ENCODE data around the gene NFATC2. TPM values are rescaled to one million over a fixed set of nuclear protein-coding genes. Genes with fewer than 3 reads are reported as not detected.

NFATC2 gene
- total RNA-seq, 3 donors from 2014 or later (not counting 1 experiment from before 2014, with no cell fraction given), result 141 to 195 (median 160) TPM

GRCh38 chr20:51452091-51452613 is 90.4 kb downstream of the NFATC2 start:
- TF ChIP-seq CTCF (IDR thresholded peaks at IDR 0.05), result no peak
- ATAC-seq (peak in 1 of 3 donors; percentile 29), DNase-seq (no peak)
- peaks cover 30% of the 10 kb centered on the region for H3K36me3 Mint-ChIP-seq
- no peaks in the 10 kb centered on the region for H3K27me3 ChIP-seq (ENCODE audit: control insufficient read depth, insufficient read depth, low read length)
- H3K4me1 ChIP-seq (ENCODE audit: control insufficient read depth, insufficient read depth, low read length), result peaks cover 10% of the 10 kb centered on the region
- no peaks in the 10 kb centered on the region for H3K9me3 ChIP-seq (ENCODE audit: control insufficient read depth, insufficient read depth, low read length)
- no peak overlapping the region for H3K4me3 Mint-ChIP-seq
- H3K4me1 Mint-ChIP-seq, result peaks cover 67 to 72% of the 10 kb centered on the region in 2 donors
- H3K4me3 ChIP-seq (ENCODE audit: low read length), result no peak overlapping the region
- no peaks in the 10 kb centered on the region for H3K27me3 Mint-ChIP-seq (ENCODE audit: low read depth in 2 of 2)
- WGBS (ENCODE audit: insufficient coverage), result 95% methylated on average over 6 of the region's 6 CpGs
- no peak overlapping the region for H3K27ac ChIP-seq (ENCODE audit: low read length)
- peak overlapping the region; percentile 71 to 84 for H3K27ac Mint-ChIP-seq
- H3K9me3 Mint-ChIP-seq, result no peaks in the 10 kb centered on the region
- intact Hi-C loops (cut with micrococcal nuclease), result no loop called here
- H3K36me3 ChIP-seq (ENCODE audit: control insufficient read depth, insufficient read depth, low read length), result peaks cover 76% of the 10 kb centered on the region

GRCh38 chr20:51451484-51451883 is 91.0 kb downstream of the NFATC2 start:
- H3K27me3 ChIP-seq (ENCODE audit: control insufficient read depth, insufficient read depth, low read length), result no peaks in the 10 kb centered on the region
- H3K9me3 ChIP-seq (ENCODE audit: control insufficient read depth, insufficient read depth, low read length), result no peaks in the 10 kb centered on the region
- no peaks in the 10 kb centered on the region for H3K9me3 Mint-ChIP-seq
- DNase-seq (no peak), ATAC-seq (no peak)
- no peaks in the 10 kb centered on the region for H3K27me3 Mint-ChIP-seq (ENCODE audit: low read depth in 2 of 2)
- peak overlapping the region; percentile 71 to 84 for H3K27ac Mint-ChIP-seq
- H3K36me3 ChIP-seq (ENCODE audit: control insufficient read depth, insufficient read depth, low read length), result peaks cover 76% of the 10 kb centered on the region
- no peak overlapping the region for H3K27ac ChIP-seq (ENCODE audit: low read length)
- peaks cover 4% of the 10 kb centered on the region for H3K4me1 ChIP-seq (ENCODE audit: control insufficient read depth, insufficient read depth, low read length)
- no peak for TF ChIP-seq CTCF (IDR thresholded peaks at IDR 0.05)
- WGBS (ENCODE audit: insufficient coverage), result 97% methylated on average over 12 of the region's 12 CpGs
- peaks cover 63 to 66% of the 10 kb centered on the region in 2 donors for H3K4me1 Mint-ChIP-seq
- no peak overlapping the region for H3K4me3 ChIP-seq (ENCODE audit: low read length)
- intact Hi-C loops (cut with micrococcal nuclease), result no loop called here
- H3K4me3 Mint-ChIP-seq, result no peak overlapping the region
- peaks cover 30% of the 10 kb centered on the region for H3K36me3 Mint-ChIP-seq

- DNase-seq (no peak), ATAC-seq (no peak)
- peaks cover 80% of the 10 kb centered on the region for H3K36me3 ChIP-seq (ENCODE audit: control insufficient read depth, insufficient read depth, low read length)
- intact Hi-C loops (cut with micrococcal nuclease), result no loop called here
- H3K27ac ChIP-seq (ENCODE audit: low read length), result no peak overlapping the region
- no peaks in the 10 kb centered on the region for H3K4me1 ChIP-seq (ENCODE audit: control insufficient read depth, insufficient read depth, low read length)
- no peaks in the 10 kb centered on the region for H3K27me3 Mint-ChIP-seq (ENCODE audit: low read depth in 2 of 2)
- 94% methylated on average over 3 of the region's 3 CpGs for WGBS (ENCODE audit: insufficient coverage)
- no peaks in the 10 kb centered on the region for H3K27me3 ChIP-seq (ENCODE audit: control insufficient read depth, insufficient read depth, low read length)
- no peaks in the 10 kb centered on the region for H3K9me3 Mint-ChIP-seq
- H3K4me3 ChIP-seq (ENCODE audit: low read length), result no peak overlapping the region
- H3K27ac Mint-ChIP-seq, result peak overlapping the region; percentile 71 to 84
- H3K4me3 Mint-ChIP-seq, result no peak overlapping the region
- peaks cover 30% of the 10 kb centered on the region for H3K36me3 Mint-ChIP-seq
- no peak for TF ChIP-seq CTCF (IDR thresholded peaks at IDR 0.05)
- H3K9me3 ChIP-seq (ENCODE audit: control insufficient read depth, insufficient read depth, low read length), result no peaks in the 10 kb centered on the region
- peaks cover 61 to 62% of the 10 kb centered on the region in 2 donors for H3K4me1 Mint-ChIP-seq
Observed at GRCh38 chr20:51450984-51451383, 91.5 kb downstream of the NFATC2 start.

GRCh38 chr20:51450221-51450712 is 92.3 kb downstream of the NFATC2 start:
- 93% methylated on average over 5 of the region's 5 CpGs for WGBS (ENCODE audit: insufficient coverage)
- Histone ChIP-seq H3K9me3 (ENCODE audit: control insufficient read depth, insufficient read depth, low read length) (no peaks in the 10 kb centered on the region), H3K4me1 (ENCODE audit: control insufficient read depth, insufficient read depth, low read length) (no peaks in the 10 kb centered on the region), H3K27ac (ENCODE audit: low read length) (no peak overlapping the region), H3K27me3 (ENCODE audit: control insufficient read depth, insufficient read depth, low read length) (no peaks in the 10 kb centered on the region), H3K36me3 (ENCODE audit: control insufficient read depth, insufficient read depth, low read length) (peaks cover 84% of the 10 kb centered on the region), H3K4me3 (ENCODE audit: low read length) (no peak overlapping the region)
- Mint-ChIP-seq H3K4me3 (no peak overlapping the region), H3K27ac (peak overlapping the region; percentile 71 to 84), H3K9me3 (no peaks in the 10 kb centered on the region), H3K27me3 (ENCODE audit: low read depth in 2 of 2) (no peaks in the 10 kb centered on the region), H3K4me1 (peaks cover 63% of the 10 kb centered on the region in 2 donors), H3K36me3 (peaks cover 30% of the 10 kb centered on the region)
- TF ChIP-seq CTCF (IDR thresholded peaks at IDR 0.05), result no peak
- DNase-seq (no peak), ATAC-seq (no peak)
- intact Hi-C loops (cut with micrococcal nuclease), result no loop called here

Data from natural killer cell (primary cell).